Measurements from ENCODE around the gene P3H1. TPM values are rescaled to one million over a fixed set of nuclear protein-coding genes. Genes with fewer than 3 reads are reported as not detected.
A peak's percentile ranks its signal among the peaks of the same experiment; 100 is the strongest.

Gene P3H1
- total and polyA plus RNA-seq, 12 donors: 23.7 to 178 (median 46.8) TPM

DNA sequence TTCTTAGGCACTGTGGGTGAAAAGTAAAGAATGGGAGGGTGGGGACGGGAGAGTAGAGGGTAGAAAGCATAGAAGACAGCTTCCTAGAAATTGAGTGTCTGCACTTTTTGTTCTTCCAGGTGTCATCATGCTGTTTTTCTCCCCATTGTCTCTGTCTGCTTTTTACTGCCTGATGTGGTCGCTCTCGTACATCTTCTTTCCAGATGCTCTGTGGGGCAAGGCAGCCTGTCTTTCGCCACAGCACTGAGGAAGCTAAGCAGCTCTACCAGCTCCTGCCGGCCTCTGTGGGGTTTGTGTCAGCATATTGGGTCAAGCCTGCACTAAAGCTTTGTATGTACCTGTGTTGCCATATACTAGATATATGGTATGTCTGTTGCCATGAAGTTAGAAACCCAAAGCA is 31.2 kb upstream of the P3H1 start:
- no peak overlapping the region for H3K27ac ChIP-seq
- H3K9me3 ChIP-seq (replicated peaks in 1 of 3): no peaks in the 10 kb centered on the region
- no peak for DNase-seq
- WGBS, 4 donors: 77 to 91% (median 84%) methylated on average over 4 to 5 of the region's 5 CpGs
- H3K4me3 ChIP-seq: no peak overlapping the region
- intact Hi-C loops (cut with DNase I): no loop called here
- H3K27me3 ChIP-seq: no peaks in the 10 kb centered on the region
- H3K36me3 ChIP-seq (replicated peaks in 1 of 2): no peaks in the 10 kb centered on the region
- no peaks in the 10 kb centered on the region for H3K4me1 ChIP-seq (replicated peaks in 1 of 2)
- TF ChIP-seq, protein P1, sequence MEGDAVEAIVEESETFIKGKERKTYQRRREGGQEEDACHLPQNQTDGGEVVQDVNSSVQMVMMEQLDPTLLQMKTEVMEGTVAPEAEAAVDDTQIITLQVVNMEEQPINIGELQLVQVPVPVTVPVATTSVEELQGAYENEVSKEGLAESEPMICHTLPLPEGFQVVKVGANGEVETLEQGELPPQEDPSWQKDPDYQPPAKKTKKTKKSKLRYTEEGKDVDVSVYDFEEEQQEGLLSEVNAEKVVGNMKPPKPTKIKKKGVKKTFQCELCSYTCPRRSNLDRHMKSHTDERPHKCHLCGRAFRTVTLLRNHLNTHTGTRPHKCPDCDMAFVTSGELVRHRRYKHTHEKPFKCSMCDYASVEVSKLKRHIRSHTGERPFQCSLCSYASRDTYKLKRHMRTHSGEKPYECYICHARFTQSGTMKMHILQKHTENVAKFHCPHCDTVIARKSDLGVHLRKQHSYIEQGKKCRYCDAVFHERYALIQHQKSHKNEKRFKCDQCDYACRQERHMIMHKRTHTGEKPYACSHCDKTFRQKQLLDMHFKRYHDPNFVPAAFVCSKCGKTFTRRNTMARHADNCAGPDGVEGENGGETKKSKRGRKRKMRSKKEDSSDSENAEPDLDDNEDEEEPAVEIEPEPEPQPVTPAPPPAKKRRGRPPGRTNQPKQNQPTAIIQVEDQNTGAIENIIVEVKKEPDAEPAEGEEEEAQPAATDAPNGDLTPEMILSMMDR (IDR thresholded peaks at IDR 0.05): no peak
- TF ChIP-seq POLR2A (IDR thresholded peaks at IDR 0.05): no peak

DNA sequence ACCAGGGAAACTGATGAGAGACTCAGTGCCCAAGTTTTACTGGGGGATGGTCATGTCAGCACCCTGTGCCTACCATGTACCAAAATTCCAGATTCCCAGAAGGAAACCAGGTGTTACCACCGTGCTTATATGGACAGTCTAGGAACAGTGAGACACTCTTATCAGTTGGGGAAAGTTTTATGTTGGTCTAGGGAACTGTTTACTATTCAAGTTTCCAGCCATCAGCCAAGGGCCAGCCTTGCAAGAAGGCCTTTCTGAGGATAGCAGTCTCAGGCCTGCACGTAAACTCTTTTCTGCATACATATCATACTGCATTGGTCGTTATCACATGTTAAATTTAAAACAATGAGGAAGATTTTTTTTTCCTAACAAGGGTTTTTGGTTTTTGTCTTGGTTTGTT is 30.6 kb upstream of the P3H1 start:
- H3K4me3 ChIP-seq: no peak overlapping the region
- H3K4me1 ChIP-seq (replicated peaks in 1 of 2): no peaks in the 10 kb centered on the region
- no peak overlapping the region for H3K27ac ChIP-seq
- no peaks in the 10 kb centered on the region for H3K27me3 ChIP-seq
- WGBS, 4 donors: 89 to 94% (median 91%) methylated on average over 3 of the region's 3 CpGs
- H3K36me3 ChIP-seq (replicated peaks in 1 of 2): no peaks in the 10 kb centered on the region
- TF ChIP-seq, protein P1 (IDR thresholded peaks at IDR 0.05): no peak
- TF ChIP-seq POLR2A (IDR thresholded peaks at IDR 0.05): no peak
- no peak for DNase-seq
- intact Hi-C loops (cut with DNase I): no loop called here
- H3K9me3 ChIP-seq (replicated peaks in 1 of 3): no peaks in the 10 kb centered on the region

DNA sequence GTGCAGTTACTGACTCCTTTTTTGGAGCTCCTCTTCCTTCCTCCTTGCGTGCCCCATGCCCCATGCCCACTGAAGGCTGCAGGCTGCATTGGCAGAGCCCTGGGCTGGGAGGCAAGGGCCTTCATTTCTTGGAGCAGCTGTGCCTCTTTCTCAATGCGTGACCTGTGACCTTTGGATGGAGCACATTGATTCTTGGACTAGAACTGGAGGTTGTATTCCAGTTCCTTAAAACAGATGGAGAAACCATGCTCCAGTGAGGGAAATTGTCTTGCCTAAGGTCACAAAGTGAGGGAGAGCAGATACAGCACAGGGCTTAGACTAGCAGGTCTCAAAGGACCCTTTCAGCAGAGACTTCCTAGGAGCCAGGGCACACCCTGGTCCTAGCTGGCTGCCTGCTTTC is 27.0 kb upstream of the P3H1 start:
- Histone ChIP-seq H3K27ac (no peak overlapping the region), H3K4me1 (replicated peaks in 1 of 2) (no peaks in the 10 kb centered on the region), H3K36me3 (replicated peaks in 1 of 2) (no peaks in the 10 kb centered on the region), H3K27me3 (no peaks in the 10 kb centered on the region), H3K9me3 (replicated peaks in 1 of 3) (no peaks in the 10 kb centered on the region), H3K4me3 (no peak overlapping the region)
- peak in 1 of 7 donors; percentile 19 for DNase-seq
- TF ChIP-seq, protein P1 (IDR thresholded peaks at IDR 0.05): no peak
- TF ChIP-seq POLR2A (IDR thresholded peaks at IDR 0.05): no peak
- intact Hi-C loops (cut with DNase I): no loop called here
- 88 to 94% (median 92%) methylated on average over 2 of the region's 2 CpGs for WGBS, 4 donors

DNA sequence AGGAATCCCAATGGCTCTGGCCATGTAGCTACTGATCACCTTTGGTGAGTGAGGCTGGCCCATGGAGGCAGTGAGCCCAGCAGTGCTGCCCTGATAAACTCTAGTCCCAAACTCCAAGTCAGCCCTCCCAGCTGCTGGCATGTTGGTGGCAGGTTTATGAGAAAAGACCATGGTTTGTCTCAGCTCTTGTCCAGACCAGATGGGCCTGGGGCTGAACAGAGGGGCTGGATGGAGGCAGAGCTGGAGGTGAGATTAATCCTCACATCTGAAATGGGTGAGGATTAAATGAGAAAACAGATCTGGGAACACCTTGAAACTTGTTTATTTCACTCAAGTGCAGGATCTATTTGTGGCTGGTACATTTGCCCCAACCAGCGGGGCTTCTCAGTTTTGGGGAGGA is 21.2 kb upstream of the P3H1 start:
- H3K4me3 ChIP-seq: no peak overlapping the region
- H3K36me3 ChIP-seq (replicated peaks in 1 of 2): no peaks in the 10 kb centered on the region
- no peak overlapping the region for H3K27ac ChIP-seq
- no peak for TF ChIP-seq POLR2A (IDR thresholded peaks at IDR 0.05)
- TF ChIP-seq, protein P1 (IDR thresholded peaks at IDR 0.05): no peak
- no peaks in the 10 kb centered on the region for H3K27me3 ChIP-seq
- intact Hi-C loops (cut with DNase I): no loop called here
- no peaks in the 10 kb centered on the region for H3K9me3 ChIP-seq (replicated peaks in 1 of 3)
- DNase-seq: no peak
- peaks cover 0 to 10% of the 10 kb centered on the region in 2 donors for H3K4me1 ChIP-seq (replicated peaks in 1 of 2)
- WGBS, 4 donors: 95 to 100% (median 97%) methylated on average over 1 of the region's 1 CpG

Measured in adrenal gland (tissue), 12 donors.